HG02938 (cell line): ENCODE data around the gene MAST4.
A peak's percentile ranks its signal among the peaks of the same experiment; 100 is the strongest.

Experiments used
- ATAC-seq: cut with Tn5 transposase; IDR thresholded peaks from one replicate; pipeline ENCODE4 v1.9.1; 2021; ENCODE audit warnings: mild to moderate bottlenecking, moderate library complexity; ENCODE audit not compliant: unreplicated experiment

Gene MAST4

GRCh38 chr5:67144183-67144639, 548.0 kb downstream of the MAST4 start:
- ATAC-seq: no peak

- ATAC-seq: no peak
These were observed 550.4 kb downstream of the MAST4 start for GRCh38 chr5:67146574-67146973.

GRCh38 chr5:67146981-67147380, 550.8 kb downstream of the MAST4 start:
- ATAC-seq: no peak

GRCh38 chr5:67147760-67148159, 551.6 kb downstream of the MAST4 start:
- ATAC-seq: no peak

- ATAC-seq: no peak
These were observed 553.1 kb downstream of the MAST4 start for GRCh38 chr5:67149057-67149950.

GRCh38 chr5:67149951-67150523, 553.8 kb downstream of the MAST4 start:
- no peak for ATAC-seq

GRCh38 chr5:67152400-67152799, 556.2 kb downstream of the MAST4 start:
- no peak for ATAC-seq

- ATAC-seq: no peak
These were observed 557.1 kb downstream of the MAST4 start for GRCh38 chr5:67153292-67153691.

GRCh38 chr5:67154556-67155206, 558.5 kb downstream of the MAST4 start:
- ATAC-seq: no peak

- no peak for ATAC-seq
These were observed 560.9 kb downstream of the MAST4 start for GRCh38 chr5:67156976-67157583.

- no peak for ATAC-seq
These were observed 564.1 kb downstream of the MAST4 start for GRCh38 chr5:67160272-67160671.

GRCh38 chr5:67160985-67161384, 564.8 kb downstream of the MAST4 start:
- ATAC-seq: no peak

GRCh38 chr5:67161767-67162166, 565.6 kb downstream of the MAST4 start:
- no peak for ATAC-seq

- ATAC-seq: no peak
These were observed 567.1 kb downstream of the MAST4 start for GRCh38 chr5:67163231-67163756.

GRCh38 chr5:67163863-67164595, 567.8 kb downstream of the MAST4 start:
- ATAC-seq: no peak

GRCh38 chr5:67164856-67165525, 568.8 kb downstream of the MAST4 start:
- ATAC-seq: no peak

- peak; percentile 94 for ATAC-seq
These were observed 569.6 kb downstream of the MAST4 start for GRCh38 chr5:67165526-67166459.

- ATAC-seq: peak; percentile 37
These were observed 570.5 kb downstream of the MAST4 start for GRCh38 chr5:67166460-67167285.
